BLaER1 (cell line): Measurements from ENCODE around the gene MAML3.

Source experiments
- H3K27ac ChIP-seq: shearing (Covaris generic); formaldehyde crosslinking; 2 replicates; pipeline ENCODE4 v1.8.1; 2022
- H3K27me3 ChIP-seq: shearing (Covaris generic); formaldehyde crosslinking; 2 replicates; pipeline ENCODE4 v1.8.1; 2022
- H3K36me3 ChIP-seq: shearing (Covaris generic); formaldehyde crosslinking; 2 replicates; pipeline ENCODE4 v1.8.1; 2022
- H3K4me1 ChIP-seq: shearing (Covaris generic); formaldehyde crosslinking; 2 replicates; pipeline ENCODE4 v1.8.1; 2022
- H3K4me2 ChIP-seq: shearing (Covaris generic); formaldehyde crosslinking; 2 replicates; pipeline ENCODE4 v1.8.1; 2022
- H3K4me3 ChIP-seq: shearing (Covaris generic); formaldehyde crosslinking; 2 replicates; pipeline ENCODE4 v1.8.1; 2022
- H3K9ac ChIP-seq: shearing (Covaris generic); formaldehyde crosslinking; 2 replicates; pipeline ENCODE4 v1.8.1; 2022
- H3K9me3 ChIP-seq: shearing (Covaris generic); formaldehyde crosslinking; 2 replicates; pipeline ENCODE4 v1.8.1; 2022
- H4K20me1 ChIP-seq: shearing (Covaris generic); formaldehyde crosslinking; 2 replicates; pipeline ENCODE4 v1.8.1; 2022
- Cebpa-rat ChIP-seq: shearing (Covaris generic); IDR thresholded peaks from 2 replicates; pipeline ENCODE4 v1.8.1; 2022

Gene MAML3

DNA sequence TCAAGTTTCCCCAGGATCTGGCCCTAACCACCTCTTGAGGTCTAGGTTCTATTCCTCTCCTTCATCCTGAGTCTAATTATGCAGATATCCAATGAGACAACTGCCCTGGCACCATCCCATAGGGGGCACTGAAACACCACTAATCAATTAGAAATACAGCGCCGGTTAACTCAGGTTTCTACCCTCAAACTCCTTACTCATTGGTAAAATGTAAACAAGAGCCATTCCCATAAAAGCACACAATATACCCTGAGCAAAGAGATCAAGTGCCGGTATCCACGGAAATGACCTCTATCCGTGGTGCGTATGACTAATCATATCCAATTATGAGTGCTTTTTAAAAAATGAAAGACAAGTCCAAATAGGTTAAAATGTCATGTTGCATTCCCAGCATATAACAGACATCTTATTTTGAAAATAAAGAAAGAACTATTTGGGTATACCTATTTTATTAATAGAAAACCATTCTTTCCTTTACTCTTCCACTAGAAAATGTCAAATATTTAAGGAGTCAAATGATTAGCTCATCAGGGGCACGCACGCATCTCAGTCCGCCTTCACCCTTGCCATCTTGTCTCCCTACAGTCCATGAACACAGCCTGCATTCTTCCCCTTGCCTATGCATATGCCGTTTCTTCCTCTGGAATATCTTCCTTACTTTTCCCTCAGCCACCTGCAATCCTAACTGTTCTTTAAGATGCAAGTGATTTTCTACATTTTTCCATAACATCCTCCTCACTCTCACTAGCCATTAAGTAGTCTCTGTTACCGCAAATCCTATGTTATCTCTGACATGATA, 141.1 kb downstream of the MAML3 start:
- Histone ChIP-seq H3K9ac (no peak overlapping the region), H3K9me3 (peaks cover 6% of the 10 kb centered on the region), H3K27me3 (no peaks in the 10 kb centered on the region), H4K20me1 (peaks cover 12% of the 10 kb centered on the region; the same call in 1 of the 2 replicates), H3K4me1 (no peaks in the 10 kb centered on the region), H3K27ac (no peak overlapping the region), H3K4me3 (no peak overlapping the region), H3K4me2 (no peak overlapping the region), H3K36me3 (no peaks in the 10 kb centered on the region)
- no peak for TF ChIP-seq Cebpa-rat

DNA sequence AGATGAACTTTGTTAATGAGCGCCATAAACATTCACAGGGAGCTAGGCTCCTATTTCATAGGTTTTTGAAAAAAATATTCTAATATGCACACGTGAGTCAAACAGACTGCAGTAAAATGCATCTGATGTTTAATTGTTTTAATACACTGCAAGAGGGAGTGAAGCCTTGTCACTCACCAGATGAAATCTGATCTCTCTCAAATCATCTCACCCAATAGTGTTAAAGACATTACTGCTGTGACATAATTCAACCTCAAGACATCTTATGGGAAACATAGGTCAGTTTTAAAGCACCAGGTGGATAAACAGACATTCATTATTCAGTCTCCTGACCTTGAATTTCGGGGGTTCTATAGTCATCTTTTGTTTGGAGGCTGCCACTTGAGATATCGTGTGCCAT, 148.3 kb downstream of the MAML3 start:
- H3K4me3 ChIP-seq: no peak overlapping the region
- no peak overlapping the region for H3K4me2 ChIP-seq
- H3K36me3 ChIP-seq: no peaks in the 10 kb centered on the region
- H3K27me3 ChIP-seq: no peaks in the 10 kb centered on the region
- H3K9ac ChIP-seq: no peak overlapping the region
- H3K9me3 ChIP-seq: no peaks in the 10 kb centered on the region
- no peaks in the 10 kb centered on the region for H3K4me1 ChIP-seq
- no peak overlapping the region for H3K27ac ChIP-seq
- H4K20me1 ChIP-seq: peaks cover 37% of the 10 kb centered on the region
- TF ChIP-seq Cebpa-rat: no peak

DNA sequence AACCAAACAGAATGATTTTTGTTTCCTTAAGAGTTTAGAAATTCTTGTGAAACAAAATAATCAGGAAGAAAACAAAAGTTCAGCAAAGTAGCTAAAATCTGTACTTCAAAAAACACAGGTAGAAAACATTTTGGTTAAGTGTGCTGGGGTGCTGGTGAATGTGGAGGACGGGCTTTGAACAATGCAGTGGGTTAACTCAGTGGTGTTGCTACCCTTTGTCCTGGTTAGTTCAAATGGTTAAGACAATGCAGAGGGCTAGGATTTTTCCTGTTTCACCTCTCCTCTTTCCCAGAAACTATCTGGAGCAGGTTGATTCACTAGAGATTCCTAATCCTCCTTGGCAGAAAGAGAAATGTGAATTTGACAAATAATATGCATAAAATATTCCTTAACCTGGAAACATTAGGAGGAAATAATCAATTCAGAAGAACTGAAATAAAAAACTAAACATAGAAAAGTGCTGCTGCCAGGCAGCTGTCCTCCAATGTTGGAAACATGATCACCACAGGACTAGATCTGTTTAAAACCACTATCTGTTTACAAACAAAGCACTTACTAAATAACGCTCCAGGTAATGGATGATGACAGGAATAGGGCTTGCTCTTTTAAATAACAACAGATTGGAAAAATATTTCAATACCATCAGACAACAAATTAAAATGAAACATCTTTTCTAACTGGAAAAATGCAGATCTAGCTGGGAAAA, 148.9 kb downstream of the MAML3 start:
- Histone ChIP-seq H3K36me3 (no peaks in the 10 kb centered on the region), H3K4me2 (no peak overlapping the region), H4K20me1 (peaks cover 37% of the 10 kb centered on the region), H3K4me3 (no peak overlapping the region), H3K27ac (no peak overlapping the region), H3K9me3 (no peaks in the 10 kb centered on the region), H3K4me1 (no peaks in the 10 kb centered on the region), H3K9ac (no peak overlapping the region), H3K27me3 (no peaks in the 10 kb centered on the region)
- no peak for TF ChIP-seq Cebpa-rat

DNA sequence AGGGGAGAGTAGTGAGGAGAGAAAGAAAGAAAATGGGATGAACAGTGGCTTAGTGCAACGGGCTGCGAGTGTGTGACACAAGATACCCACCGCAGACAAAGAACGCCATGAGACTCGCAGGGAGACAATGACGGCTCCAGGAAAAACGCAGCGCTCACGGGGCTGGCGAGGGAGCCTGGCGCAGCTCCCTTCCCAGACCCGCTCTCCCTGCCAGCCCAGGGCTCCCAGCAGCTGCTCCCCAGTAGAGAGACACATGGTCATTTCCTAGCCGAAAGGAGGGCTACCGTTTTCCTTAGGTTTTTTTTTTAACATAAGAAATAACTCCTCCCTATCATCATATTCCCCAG, 149.5 kb downstream of the MAML3 start:
- TF ChIP-seq Cebpa-rat: no peak
- Histone ChIP-seq H3K4me1 (no peaks in the 10 kb centered on the region), H3K27ac (no peak overlapping the region), H3K9me3 (no peaks in the 10 kb centered on the region), H3K4me3 (no peak overlapping the region), H3K36me3 (no peaks in the 10 kb centered on the region), H4K20me1 (peaks cover 37% of the 10 kb centered on the region), H3K4me2 (no peak overlapping the region), H3K9ac (no peak overlapping the region), H3K27me3 (no peaks in the 10 kb centered on the region)

DNA sequence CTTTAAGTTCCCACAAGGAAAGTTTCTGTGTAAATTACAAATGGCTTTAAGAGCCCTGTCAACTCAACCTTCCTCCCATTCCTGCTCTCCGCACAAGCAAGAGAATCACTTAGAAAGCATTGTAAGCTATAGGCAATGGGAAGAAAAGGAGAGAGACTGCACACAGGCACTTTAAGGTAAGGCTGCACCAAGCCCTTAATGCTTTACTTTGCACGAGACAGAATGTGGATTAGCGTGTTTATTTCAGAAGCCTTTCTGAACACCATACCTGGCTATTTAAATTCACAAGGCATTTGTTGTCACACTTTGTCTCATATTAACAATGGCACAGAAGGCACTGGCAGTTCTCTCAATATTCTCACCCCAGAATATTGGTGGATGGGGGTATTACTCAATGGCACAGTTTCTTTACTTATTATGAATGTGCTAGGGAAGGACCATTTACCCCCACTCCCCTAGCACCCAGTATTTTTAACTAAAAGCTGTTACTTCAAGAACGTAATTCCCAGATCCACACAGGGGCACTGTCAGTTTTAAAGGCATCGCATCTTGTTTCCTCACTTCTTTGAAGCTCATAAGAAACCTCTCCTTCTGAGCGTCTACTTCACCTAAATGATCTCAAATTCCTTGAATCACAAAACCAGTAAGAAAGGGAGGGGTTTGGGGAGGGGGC, 150.0 kb downstream of the MAML3 start:
- H3K9ac ChIP-seq: no peak overlapping the region
- H3K4me3 ChIP-seq: no peak overlapping the region
- H4K20me1 ChIP-seq: peaks cover 37% of the 10 kb centered on the region
- H3K9me3 ChIP-seq: no peaks in the 10 kb centered on the region
- no peak overlapping the region for H3K27ac ChIP-seq
- H3K4me2 ChIP-seq: no peak overlapping the region
- H3K36me3 ChIP-seq: no peaks in the 10 kb centered on the region
- no peaks in the 10 kb centered on the region for H3K27me3 ChIP-seq
- H3K4me1 ChIP-seq: no peaks in the 10 kb centered on the region
- TF ChIP-seq Cebpa-rat: no peak

DNA sequence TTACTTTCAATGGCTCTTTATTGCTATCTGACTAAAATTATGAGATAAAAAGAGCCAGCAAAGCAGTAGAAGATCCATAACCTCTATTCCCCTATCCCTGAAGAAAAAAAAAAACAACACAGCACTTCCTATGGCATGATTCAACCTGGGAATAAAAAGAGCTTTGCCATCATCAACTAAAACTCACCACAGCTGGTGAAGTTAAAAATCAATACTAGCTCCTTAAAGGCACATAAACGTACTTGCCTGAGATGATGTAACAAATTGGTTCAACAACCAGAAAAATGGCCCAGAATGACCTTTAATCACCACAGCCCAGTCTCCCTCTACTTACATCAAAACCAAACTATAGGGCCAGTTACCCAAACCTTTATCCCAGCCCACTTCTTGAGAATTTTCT, 153.8 kb downstream of the MAML3 start:
- Histone ChIP-seq H3K9me3 (peaks cover 8% of the 10 kb centered on the region), H3K4me3 (no peak overlapping the region), H4K20me1 (peaks cover 20% of the 10 kb centered on the region; the same call in 1 of the 2 replicates), H3K4me1 (no peaks in the 10 kb centered on the region), H3K27ac (no peak overlapping the region), H3K9ac (no peak overlapping the region), H3K36me3 (no peaks in the 10 kb centered on the region), H3K4me2 (no peak overlapping the region), H3K27me3 (no peaks in the 10 kb centered on the region)
- TF ChIP-seq Cebpa-rat: no peak

DNA sequence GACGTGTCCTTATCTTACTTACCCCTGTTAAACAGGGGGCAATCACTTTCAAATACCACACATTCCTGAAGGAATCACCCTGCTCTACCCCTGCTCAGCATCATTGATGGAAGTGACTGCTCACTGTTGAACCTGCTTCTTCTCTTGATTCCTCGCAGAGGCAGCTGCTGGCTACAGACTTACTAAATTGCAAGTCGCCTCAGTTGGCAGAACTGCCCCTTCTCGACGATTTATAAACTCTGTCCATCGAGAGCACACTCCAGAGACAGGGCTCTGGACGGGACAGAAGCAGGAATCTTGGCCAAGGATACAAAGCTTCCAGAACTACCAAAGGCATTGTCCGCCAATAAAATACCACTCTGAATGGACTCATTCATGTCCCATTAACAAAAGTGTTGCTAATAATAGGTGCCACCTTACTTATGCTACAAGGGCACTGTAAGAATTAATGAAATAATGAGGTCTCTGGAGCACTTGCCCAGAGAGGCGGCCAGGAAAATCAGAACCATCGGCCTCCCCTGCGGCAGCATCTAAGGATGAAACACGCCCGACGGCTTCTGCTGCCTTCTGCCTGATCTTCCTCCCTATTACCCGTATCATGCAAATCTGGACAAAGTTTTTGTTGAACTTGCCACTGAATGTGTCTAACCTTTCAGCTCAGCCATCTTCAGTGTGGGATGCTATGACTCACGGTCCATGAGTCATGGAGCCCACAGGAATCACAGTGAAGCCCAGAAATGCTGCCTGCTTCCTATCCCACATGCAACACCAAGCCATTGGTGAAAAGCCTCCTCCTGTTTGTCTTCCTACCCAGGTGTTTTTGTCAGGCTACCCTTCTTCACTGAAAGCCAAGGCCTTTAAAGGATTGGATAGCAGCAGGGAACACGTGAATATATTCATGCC, 164.9 kb downstream of the MAML3 start:
- Histone ChIP-seq H3K9me3 (peaks cover 21% of the 10 kb centered on the region), H4K20me1 (peaks cover 33% of the 10 kb centered on the region), H3K27ac (no peak overlapping the region), H3K4me2 (no peak overlapping the region), H3K9ac (no peak overlapping the region), H3K36me3 (0 out of 2 replicates have a peak, but pooled peaks cover 4% of the 10 kb centered on the region), H3K27me3 (no peaks in the 10 kb centered on the region), H3K4me3 (no peak overlapping the region), H3K4me1 (no peaks in the 10 kb centered on the region)
- no peak for TF ChIP-seq Cebpa-rat

DNA sequence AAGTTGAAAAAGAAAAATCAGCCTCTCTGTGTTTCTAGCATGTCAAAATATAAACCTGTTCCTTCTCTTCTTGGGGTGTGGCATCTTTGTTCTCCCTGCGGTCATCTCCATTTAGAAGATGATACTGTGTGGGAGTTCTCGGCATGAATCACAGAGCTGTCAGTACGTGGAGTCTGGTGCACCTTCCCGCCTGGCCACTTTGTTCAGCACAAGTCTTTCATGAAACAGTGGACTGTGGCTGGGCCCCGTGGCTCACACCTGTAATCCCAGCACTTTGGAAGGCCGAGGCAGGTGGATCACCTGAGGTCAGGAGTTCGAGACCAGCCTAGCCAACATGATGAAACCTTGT, 166.5 kb downstream of the MAML3 start:
- Histone ChIP-seq H3K4me3 (no peak overlapping the region), H3K4me1 (no peaks in the 10 kb centered on the region), H3K9me3 (peaks cover 11% of the 10 kb centered on the region), H4K20me1 (peaks cover 33% of the 10 kb centered on the region), H3K27me3 (no peaks in the 10 kb centered on the region), H3K9ac (no peak overlapping the region), H3K27ac (no peak overlapping the region), H3K4me2 (no peak overlapping the region), H3K36me3 (0 out of 2 replicates have a peak, but pooled peaks cover 4% of the 10 kb centered on the region)
- TF ChIP-seq Cebpa-rat: no peak

DNA sequence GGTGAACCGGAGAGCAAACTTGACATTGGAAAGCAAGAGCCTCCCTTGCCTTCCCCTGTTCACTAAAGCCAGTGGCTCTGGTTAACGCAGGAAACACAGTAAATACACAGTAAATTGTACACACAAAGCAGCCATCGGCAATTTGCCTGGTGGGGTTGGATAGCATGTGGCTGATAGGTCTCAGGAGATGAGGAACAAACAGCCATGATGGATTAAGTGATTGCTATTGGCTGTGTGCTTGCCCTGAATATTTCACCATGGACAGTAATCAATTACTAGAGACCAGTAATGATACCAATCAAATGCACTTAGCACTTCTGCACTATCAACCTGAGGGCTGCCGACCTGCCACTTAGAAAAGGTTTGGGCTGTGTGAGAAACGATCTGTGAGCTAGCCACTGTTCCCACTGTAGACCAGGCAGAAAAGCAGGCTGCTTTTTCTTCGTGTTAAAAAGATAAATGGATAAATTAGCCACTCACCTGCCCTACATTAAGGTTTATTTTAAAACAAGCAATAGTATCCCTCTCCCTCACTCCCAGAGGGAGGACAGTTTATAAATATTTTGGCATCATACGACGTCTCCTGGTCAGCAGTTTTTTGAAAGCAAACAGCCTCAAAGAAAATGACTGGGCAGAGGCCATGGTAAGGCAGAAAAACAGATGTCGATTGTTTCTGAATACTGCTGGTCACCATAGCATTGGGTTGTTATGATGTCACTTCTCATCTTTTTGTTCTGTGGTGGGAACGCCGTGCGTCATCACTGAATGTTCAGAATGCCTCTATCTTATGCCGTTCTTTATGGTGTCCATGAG, 167.1 kb downstream of the MAML3 start:
- no peak overlapping the region for H3K9ac ChIP-seq
- no peaks in the 10 kb centered on the region for H3K4me1 ChIP-seq
- no peak overlapping the region for H3K27ac ChIP-seq
- no peaks in the 10 kb centered on the region for H3K27me3 ChIP-seq
- H3K4me3 ChIP-seq: no peak overlapping the region
- peaks cover 5% of the 10 kb centered on the region for H3K9me3 ChIP-seq
- no peak for TF ChIP-seq Cebpa-rat
- no peaks in the 10 kb centered on the region for H3K36me3 ChIP-seq
- no peak overlapping the region for H3K4me2 ChIP-seq
- H4K20me1 ChIP-seq: peaks cover 33% of the 10 kb centered on the region
